Omental fat pad (tissue), 4 donors: ENCODE measurements around the gene GALNS. TPM values are rescaled to one million over a fixed set of nuclear protein-coding genes. Genes with fewer than 3 reads are reported as not detected.

Experiments
- ATAC-seq: fragments of 150-250 bp; one replicate; pipeline ENCODE4 v1.9.1; 2016; ENCODE audit warnings: mild to moderate bottlenecking, moderate library complexity; ENCODE audit not compliant: low FRiP score
- DNase-seq: peaks from one replicate; pipeline ENCODE4 v3.0.0-alpha.2; 2019; ENCODE audit warnings: low spot score
- CTCF ChIP-seq, 3 donors: fragments of 450-650 bp; IDR thresholded peaks; one replicate each; pipeline ENCODE4 v1.5.1; 2016 to 2017; ENCODE audit warnings: antibody characterized with exemption in 3 of 3, mild to moderate bottlenecking in 3 of 3, moderate library complexity in 2 of 3
- total RNA-seq, 4 donors: library from RNA; depleted of rRNA; stranded (reverse); fragments of >200 nt; gene quantifications; one replicate each; pipeline ENCODE4 v1.1.0, GENCODE V29; 2016

The GALNS gene
- total RNA-seq, 4 donors from 2014 or later = 15.0 to 32.0 (median 23.4) TPM

- DNase-seq = no peak
- no peak for TF ChIP-seq CTCF (IDR thresholded peaks at IDR 0.05)
Measured at GRCh38 chr16:88809068-88809675, 47.6 kb downstream of the GALNS start.

GRCh38 chr16:88807626-88808453 is 48.9 kb downstream of the GALNS start:
- no peak for ATAC-seq
- no peak for TF ChIP-seq CTCF (IDR thresholded peaks at IDR 0.05)
- no peak for DNase-seq

More at GRCh38 chr16:88809068-88809675, 47.6 kb downstream of the GALNS start:
- no peak for ATAC-seq

DNA sequence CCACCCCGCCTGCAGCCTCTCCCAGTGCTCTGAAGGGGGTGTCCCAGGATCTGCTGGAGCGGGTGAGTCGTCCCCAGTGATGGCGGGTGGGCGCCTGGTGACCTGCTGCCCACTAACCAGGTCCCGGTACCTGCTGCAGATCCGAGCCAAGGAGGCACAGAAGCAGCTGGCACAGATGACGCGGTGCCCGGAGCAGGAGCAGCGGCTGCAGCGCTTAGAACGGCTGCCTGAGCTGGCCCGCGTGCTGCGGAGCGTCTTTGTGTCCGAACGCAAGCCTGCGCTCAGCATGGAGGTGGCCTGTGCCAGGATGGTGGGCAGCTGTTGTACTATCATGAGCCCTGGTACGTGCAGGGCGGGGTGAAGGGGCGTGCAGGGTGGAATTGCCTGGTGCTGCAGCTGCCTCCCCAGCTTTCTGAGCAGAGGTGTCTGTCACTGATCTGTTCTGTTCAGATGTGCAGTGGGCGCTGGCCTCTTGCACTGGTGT is 49.6 kb downstream of the GALNS start:
- no peak for TF ChIP-seq CTCF (IDR thresholded peaks at IDR 0.05)
- DNase-seq (no peak), ATAC-seq (no peak)

DNA sequence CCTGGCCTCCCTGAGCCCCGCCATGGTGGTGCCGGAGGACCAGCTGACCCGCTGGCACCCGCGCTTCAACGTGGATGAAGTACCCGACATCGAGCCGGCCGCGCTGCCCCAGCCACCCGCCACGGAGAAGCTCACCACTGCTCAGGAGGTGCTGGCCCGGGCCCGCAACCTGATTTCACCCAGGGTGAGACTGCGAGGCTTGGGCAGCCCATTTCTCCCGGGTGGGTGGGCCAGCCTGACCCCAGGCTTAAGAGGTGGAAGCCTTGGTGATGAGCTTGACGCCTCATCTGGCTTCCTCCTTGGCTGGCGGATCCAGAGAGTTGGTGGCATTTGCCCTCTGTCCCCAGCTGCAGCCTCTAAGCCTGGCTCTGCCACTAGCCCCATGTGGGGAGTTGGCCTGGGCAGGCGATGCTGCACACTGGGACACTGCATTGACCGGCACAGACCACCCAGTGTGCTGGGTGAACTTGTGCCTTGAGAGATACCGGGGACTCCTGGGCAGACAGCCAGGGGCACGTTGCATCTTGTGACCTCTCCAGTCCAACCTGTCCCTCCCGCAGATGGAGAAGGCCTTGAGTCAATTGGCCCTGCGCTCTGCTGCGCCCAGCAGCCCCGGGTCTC is 50.1 kb downstream of the GALNS start:
- no peak for TF ChIP-seq CTCF (IDR thresholded peaks at IDR 0.05)
- ATAC-seq (no peak), DNase-seq (no peak)

- ATAC-seq (no peak), DNase-seq (no peak)
- no peak for TF ChIP-seq CTCF (IDR thresholded peaks at IDR 0.05)
Measured at GRCh38 chr16:88805887-88806393, 50.8 kb downstream of the GALNS start.

DNA sequence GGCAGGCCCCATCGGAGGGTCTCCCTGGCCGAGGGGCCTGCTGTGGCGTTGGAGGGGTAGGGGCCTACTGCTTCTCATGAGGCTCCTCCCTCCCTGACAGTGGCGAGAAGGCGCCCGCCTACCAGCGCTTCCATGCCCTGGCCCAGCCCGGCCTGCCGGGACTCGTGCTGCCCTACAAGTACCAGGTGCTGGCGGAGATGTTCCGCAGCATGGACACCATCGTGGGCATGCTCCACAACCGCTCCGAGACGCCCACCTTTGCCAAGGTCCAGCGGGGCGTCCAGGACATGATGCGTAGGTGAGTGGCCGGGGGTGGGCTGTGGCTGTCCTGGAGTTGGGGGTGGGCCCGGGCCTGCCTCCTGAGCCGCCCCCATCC is 51.4 kb downstream of the GALNS start:
- DNase-seq = no peak
- ATAC-seq = no peak
- no peak for TF ChIP-seq CTCF (IDR thresholded peaks at IDR 0.05)
